GM12878 (cell line): ENCODE data around the gene CIAO1. TPM values are rescaled to one million over a fixed set of nuclear protein-coding genes. Genes with fewer than 3 reads are reported as not detected.

Experiments used
- ATF2 ChIP-seq: IDR thresholded peaks from 2 replicates; pipeline ENCODE4 v1.6.1; 2012; ENCODE audit warnings: low read length, inconsistent platforms
- CBFB ChIP-seq: IDR thresholded peaks from 2 replicates; pipeline ENCODE4 v1.6.1; 2016; ENCODE audit warnings: antibody characterized with exemption, low read depth
- E2F4 ChIP-seq: IDR thresholded peaks from 2 replicates; pipeline ENCODE4 v1.6.1; 2012; ENCODE audit warnings: low read depth, low read length, improper control_type of control experiment
- ELK1 ChIP-seq: IDR thresholded peaks from 2 replicates; pipeline ENCODE4 v1.6.1; 2012; ENCODE audit warnings: low read depth, low read length, improper control_type of control experiment
- ETV6 ChIP-seq, 2 experiments: fragments of 450-650 bp in 1 of 2; IDR thresholded peaks in 1 of 2; conservative IDR thresholded peaks in 1 of 2; 2 replicates each; pipeline ENCODE4 v1.6.1; 2014; ENCODE audit warnings: antibody characterized with exemption in 1 of 2, borderline replicate concordance in 1 of 2, low read depth in 1 of 2, mild to moderate bottlenecking in 1 of 2, moderate library complexity in 1 of 2
- HCFC1 ChIP-seq: fragments of 150-350 bp; IDR thresholded peaks from 2 replicates; pipeline ENCODE4 v1.6.1; 2014; ENCODE audit warnings: low read length
- IKZF1 ChIP-seq: fragments of 450-650 bp; conservative IDR thresholded peaks from 2 replicates; pipeline ENCODE4 v1.6.1; 2017; ENCODE audit warnings: antibody characterized with exemption, mild to moderate bottlenecking
- IRF5 ChIP-seq: fragments of 450-650 bp; IDR thresholded peaks from 2 replicates; pipeline ENCODE4 v1.6.1; 2017; ENCODE audit warnings: borderline replicate concordance
- LARP7 ChIP-seq: fragments of 450-650 bp; IDR thresholded peaks from 2 replicates; pipeline ENCODE4 v1.6.1; 2017; ENCODE audit warnings: mild to moderate bottlenecking
- NKRF ChIP-seq: fragments of 450-650 bp; conservative IDR thresholded peaks from 2 replicates; pipeline ENCODE4 v1.6.1; 2017; ENCODE audit warnings: mild to moderate bottlenecking, moderate library complexity
- PAX5 ChIP-seq: IDR thresholded peaks from 2 replicates; pipeline ENCODE4 v1.6.1; 2011; ENCODE audit warnings: low read depth, low read length, borderline replicate concordance
- POLR2AphosphoS5 ChIP-seq: IDR thresholded peaks from 2 replicates; pipeline ENCODE4 v1.6.1; 2011; ENCODE audit warnings: mild to moderate bottlenecking, low read length, inconsistent platforms
- RELA ChIP-seq: fragments of 450-650 bp; IDR thresholded peaks from 2 replicates; pipeline ENCODE4 v1.8.0; 2014; ENCODE audit warnings: borderline replicate concordance; ENCODE audit not compliant: partially characterized antibody
- RUNX3 ChIP-seq: IDR thresholded peaks from 2 replicates; pipeline ENCODE4 v1.6.1; 2012; ENCODE audit warnings: low read length, inconsistent platforms
- SMAD1 ChIP-seq: fragments of 450-650 bp; IDR thresholded peaks from 2 replicates; pipeline ENCODE4 v1.6.1; 2018; ENCODE audit warnings: mild to moderate bottlenecking, low read depth; ENCODE audit not compliant: partially characterized antibody
- TAF1 ChIP-seq: IDR thresholded peaks from 2 replicates; pipeline ENCODE4 v1.6.1; 2011; ENCODE audit warnings: mild to moderate bottlenecking, low read depth, low read length, borderline replicate concordance
- TBL1XR1 ChIP-seq: IDR thresholded peaks from 2 replicates; pipeline ENCODE4 v1.6.1; 2012; ENCODE audit warnings: low read depth, low read length, improper control_type of control experiment
- ZBTB33 ChIP-seq: fragments of 450-650 bp; IDR thresholded peaks from 2 replicates; pipeline ENCODE4 v1.6.1; 2017; ENCODE audit warnings: mild to moderate bottlenecking
- polyA plus RNA-seq, 11 experiments: library from polyadenylated mRNA; depleted of rRNA in 4 of 11; unstranded in 6 of 11; stranded (reverse) in 5 of 11; fragments of >200 nt; fragmentation: Nextera tagmentation in 4 of 11; fragmentation: Illumina TruSeq in 1 of 11; extraction: Ambion mirVana in 4 of 11; extraction: Trizol in 1 of 11; gene quantifications; 1 replicate in 1 of 11; 2 replicates in 10 of 11; pipeline versions ENCODE4 v1.2.1 to v1.2.3, GENCODE V29; 2011 to 2016; ENCODE audit warnings: inconsistent platforms in 2 of 11, missing spikeins in 2 of 11, low read depth in 1 of 11
- total RNA-seq, 4 experiments: library from RNA; depleted of rRNA in 3 of 4; stranded (reverse); fragments of >200 nt in 3 of 4; fragmentation: Illumina TruSeq in 1 of 4; extraction: Trizol in 1 of 4; gene quantifications; 2 replicates each; pipeline versions ENCODE4 v1.2.1 to v1.2.3, GENCODE V29; 2013 to 2021

CIAO1 gene
- total and polyA plus RNA-seq, 10 of the 15 experiments (the other 5 are each of a cell fraction or from before 2014, with no cell fraction given): 8.3 to 89.4 (median 63.4) TPM

GRCh38 chr2:96305091-96305978 is 39.3 kb downstream of the CIAO1 start, which contains the start of gene SNRNP200 (continued):
- TF ChIP-seq NKRF (peak; percentile 71), RELA (peak; percentile 4), IKZF1 (peak; percentile 95), PAX5 (peak; percentile 34; the same call in 1 of the 2 replicates), HCFC1 (peak; percentile 77), LARP7 (peak; percentile 60), TAF1 (no peak; the same call in 1 of the 2 replicates), E2F4 (no peak), ETV6 (conservative IDR thresholded peaks at IDR 0.05 in 1 of 2, IDR thresholded peaks at IDR 0.05 in 1 of 2; ENCODE audit: borderline replicate concordance in 1 of 2, low read depth in 1 of 2) (peak in 1 of 2 experiments; percentile 92; a peak in 2 of 4 replicates), RUNX3 (peak; percentile 75), SMAD1 (peak; percentile 44), CBFB (peak; percentile 29; the same call in 1 of the 2 replicates), TBL1XR1 (peak; percentile 83), ATF2 (no peak), IRF5 (0 out of 2 replicates have a peak, but pooled peaks have one; percentile 7), POLR2AphosphoS5 (peak; percentile 90), ZBTB33 (no peak), ELK1 (peak; percentile 92)
